NK-92 (cell line): ENCODE data around the gene AUH.
"Not testable (repeated sequence)": the region's sequence is repeated elsewhere in the genome, so short reads cannot be mapped to it uniquely, and the experiment has no call there.

Source experiments
- DNase-seq: peaks from one replicate; lab custom pipeline; 2025; ENCODE audit not compliant: unreplicated experiment; lab: John Stamatoyannopoulos, UW

Gene AUH

DNA sequence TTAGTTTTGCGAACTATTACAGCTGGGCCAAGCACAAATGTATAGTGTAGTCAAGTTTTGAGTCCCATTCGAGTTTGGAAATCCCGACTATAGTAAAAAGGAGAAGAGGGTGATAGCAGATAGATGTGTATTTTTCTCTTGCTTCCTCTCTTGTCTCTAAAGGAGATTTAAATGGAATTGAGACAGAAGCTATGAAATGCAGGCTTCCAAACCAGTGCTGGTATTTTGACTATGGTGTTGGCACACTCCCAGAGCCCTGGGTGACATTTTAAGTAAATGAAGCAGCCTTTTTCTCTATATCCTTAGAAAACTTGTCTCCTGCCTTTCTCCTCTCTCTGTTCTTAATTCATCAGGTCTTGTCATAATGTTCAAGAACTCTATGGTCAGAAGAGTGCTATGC, 17.7 kb upstream of the AUH start:
- no peak for DNase-seq

DNA sequence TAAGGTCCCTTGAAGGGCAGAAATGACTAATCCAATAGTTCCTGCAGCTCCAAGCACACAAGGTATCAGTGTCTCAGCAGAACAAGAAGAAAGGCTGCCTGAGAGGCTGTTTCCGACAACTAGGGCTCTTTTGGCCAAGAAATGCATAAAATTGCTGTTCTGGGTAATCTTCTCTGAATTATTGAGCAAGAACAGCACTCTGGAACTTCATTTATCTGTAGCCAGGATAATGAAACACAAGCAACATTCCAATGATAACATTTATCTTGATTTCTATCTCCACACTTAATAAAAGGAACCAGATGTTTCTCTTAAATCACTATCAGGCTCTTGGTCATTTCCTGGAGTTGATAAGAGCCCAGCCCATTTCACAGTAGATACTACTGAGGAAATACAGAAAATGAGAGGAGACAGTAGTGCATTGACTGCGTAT, 17.0 kb upstream of the AUH start:
- DNase-seq: no peak

DNA sequence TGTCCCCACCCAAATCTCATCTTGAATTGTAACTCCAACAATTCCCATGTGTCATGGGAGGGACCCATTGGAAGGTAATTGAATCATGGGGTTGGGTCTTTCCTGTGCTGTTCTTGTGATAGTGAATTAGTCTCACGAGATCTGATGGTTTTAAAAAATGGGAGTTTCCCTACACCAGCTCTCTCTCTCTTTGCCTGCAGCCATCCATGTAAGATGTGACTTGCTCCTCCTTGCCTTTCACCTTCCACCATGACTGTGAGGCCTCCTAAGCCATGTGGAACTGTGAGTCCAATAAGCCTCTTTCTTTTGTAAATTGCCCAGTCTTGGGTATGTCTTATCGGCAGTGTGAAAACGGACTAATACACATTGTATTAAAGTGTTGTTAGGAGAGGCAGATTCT, 16.3 kb upstream of the AUH start:
- not testable (repeated sequence) for DNase-seq

DNA sequence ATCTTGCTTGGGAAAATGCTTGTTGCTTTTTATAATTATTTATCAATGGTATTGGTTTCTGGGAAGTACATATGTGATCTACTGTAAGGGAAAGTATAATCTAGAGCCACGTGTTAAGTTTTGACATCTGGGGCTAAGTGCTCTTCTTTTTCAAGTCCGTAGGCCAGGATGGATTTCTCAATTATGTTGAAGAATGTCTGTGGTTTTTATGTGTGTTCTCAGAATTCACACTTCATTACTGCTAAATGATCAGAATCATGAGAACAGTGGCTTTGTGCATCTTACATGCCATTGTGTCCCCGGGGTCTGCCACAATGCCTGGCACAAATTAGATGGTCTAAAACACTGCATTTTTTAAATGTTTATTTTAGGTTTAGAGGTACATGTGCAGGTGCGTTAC, 14.5 kb upstream of the AUH start:
- DNase-seq: no peak

DNA sequence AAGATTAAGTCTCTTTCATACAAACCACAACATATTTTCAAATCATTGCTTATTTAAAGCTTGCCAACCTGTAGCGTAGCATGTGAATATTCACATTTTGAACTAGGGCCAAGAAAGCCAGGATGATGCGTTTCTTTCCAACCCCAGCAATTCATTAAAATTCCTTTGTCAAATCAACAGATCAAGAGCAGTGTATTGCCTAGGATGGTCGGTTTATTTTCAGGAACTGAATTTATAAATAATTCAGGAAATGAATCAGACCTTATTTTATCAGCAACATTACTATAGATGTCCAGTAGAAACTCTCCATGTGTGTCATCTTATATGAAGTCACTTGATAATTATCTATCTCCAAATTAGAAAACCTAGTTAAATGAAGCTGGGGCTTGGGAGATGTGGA, 13.2 kb upstream of the AUH start:
- DNase-seq: no peak

DNA sequence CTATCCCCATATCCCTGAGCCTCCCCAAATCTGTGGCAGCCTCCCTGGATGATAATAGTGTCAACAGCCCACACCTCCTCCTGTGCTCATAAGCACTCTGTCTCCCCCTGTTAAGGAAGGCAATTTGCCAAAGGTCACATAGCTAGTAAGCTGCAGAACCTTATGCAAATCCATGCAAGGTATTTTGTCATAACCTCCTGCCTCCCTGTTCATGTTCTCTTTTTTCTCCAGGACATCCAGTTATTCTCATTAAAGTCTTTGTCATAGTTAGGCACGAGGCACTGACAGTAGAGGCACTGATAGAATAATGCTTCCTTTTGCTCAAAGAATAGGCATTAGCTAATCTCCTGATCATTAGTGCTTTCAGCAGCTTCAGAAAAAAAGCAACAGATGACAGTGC, 10.2 kb upstream of the AUH start:
- DNase-seq: no peak

DNA sequence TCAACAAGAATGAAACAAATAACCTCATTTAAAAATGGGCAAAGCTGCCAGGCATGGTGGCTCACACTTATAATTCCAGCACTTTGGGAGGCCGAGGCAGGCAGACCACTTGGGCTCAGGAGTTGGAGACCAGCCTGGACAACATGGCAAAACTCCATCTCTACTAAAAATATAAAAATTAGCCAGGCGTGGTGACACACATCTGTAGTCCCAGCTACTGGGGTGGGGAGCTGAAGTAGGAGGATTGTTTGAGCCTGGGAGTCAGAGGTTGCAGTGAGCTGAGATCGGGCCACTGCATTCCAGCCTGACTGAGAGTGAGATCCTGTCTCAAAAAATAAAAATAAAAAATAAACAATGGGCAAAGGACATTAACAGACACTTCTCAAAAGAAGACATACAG, 8.3 kb upstream of the AUH start:
- not testable (repeated sequence) for DNase-seq

DNA sequence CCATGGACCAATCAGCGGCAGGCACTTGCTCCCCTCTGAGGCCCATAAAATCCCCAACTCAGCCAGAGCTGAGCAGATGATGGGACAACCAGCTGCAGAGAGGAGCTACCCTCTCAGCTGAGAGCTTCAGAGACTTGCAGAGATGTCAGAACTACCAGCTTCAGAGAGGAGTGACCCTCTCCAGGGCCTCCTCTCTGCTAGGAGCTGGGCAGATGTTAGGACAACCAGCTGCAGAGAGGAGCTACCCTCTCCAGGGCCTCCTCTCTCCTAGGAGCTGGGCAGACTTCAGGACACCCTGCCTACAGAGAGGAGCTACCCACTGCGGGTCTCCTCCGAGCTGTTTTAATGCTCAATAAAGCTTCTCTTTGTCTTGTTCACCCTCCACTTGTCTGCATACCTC, 3.0 kb upstream of the AUH start:
- no peak for DNase-seq

DNA sequence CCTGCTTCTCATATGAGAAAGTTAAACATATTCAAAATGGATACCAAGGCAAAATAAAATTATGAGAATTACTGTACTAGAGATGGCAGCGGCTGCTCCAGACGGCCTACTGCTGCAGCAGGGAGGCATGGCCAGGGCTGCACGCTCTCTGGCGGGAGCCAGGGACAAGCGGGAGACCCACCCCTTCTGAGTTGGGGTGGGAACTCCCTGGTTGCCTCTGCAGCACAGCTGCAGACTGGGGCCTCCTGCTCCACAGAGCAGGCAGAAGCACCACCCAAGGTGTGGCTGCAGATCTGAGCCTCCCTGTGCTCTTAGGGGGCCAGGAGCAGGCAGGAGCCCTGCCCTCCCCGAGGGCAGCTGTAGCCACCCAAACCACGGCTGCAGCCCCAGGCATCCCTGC, 2.3 kb upstream of the AUH start:
- DNase-seq: no peak

DNA sequence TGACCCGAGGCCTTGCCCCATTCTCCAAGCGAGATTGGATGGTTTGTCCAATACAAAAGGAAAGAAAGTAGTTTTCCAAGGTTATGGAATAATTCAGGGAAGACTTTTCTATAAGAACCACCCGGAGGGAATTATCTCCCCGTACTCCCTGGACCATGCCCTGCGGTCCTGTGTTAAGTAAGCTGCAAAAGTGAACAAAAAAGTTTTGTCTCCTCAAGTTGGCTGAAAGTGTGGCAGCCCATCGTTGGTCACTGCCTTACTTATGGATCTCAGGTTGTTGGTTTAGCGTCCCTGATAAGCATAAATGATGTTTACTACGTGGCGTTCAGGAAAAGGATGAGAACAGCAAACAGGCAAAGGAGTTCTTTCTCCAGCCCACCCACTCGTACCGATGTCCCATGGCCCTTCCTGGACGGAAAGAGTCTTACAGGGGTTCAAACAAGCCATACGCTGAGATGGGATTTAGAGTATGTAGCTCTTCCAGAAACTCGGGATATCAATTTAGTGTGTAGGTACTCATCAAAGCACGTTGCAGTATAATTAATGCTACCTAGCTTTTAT, 413 bp upstream of the AUH start:
- no peak for DNase-seq

DNA sequence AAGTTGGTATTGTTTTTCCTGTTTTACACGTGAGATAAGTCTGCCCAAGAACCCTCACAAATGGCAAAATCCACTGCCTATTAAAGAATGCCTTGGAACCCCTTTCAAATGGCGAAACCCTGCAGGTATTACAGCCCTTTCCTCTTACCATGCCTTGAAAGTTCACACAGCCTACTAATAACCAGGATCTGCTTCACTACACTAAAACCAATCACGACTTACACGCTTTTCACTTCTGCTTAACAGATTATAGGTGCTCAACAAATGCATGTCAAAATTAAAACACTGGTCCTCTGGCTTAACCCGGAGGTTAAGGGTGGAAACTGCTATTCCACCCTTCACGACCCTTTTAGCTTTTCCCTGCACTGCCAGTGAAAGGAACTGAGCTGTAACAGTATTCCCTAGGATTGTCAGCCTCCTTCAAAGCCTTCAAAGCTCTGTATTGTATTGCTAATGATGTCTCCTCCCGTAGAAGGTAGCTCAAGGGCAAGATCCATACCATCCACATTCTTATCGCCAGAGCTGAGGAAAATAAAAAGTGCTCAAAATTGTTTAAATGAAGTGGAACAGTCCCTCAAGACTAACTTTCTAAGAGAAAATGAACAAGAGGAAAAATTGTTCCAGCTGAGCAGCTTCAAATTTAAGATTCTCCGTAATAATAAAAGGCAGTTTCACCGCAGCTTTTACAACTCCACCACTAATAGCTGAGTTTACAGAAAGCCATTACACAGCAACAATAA, 997 bp downstream of the AUH start:
- DNase-seq: no peak

DNA sequence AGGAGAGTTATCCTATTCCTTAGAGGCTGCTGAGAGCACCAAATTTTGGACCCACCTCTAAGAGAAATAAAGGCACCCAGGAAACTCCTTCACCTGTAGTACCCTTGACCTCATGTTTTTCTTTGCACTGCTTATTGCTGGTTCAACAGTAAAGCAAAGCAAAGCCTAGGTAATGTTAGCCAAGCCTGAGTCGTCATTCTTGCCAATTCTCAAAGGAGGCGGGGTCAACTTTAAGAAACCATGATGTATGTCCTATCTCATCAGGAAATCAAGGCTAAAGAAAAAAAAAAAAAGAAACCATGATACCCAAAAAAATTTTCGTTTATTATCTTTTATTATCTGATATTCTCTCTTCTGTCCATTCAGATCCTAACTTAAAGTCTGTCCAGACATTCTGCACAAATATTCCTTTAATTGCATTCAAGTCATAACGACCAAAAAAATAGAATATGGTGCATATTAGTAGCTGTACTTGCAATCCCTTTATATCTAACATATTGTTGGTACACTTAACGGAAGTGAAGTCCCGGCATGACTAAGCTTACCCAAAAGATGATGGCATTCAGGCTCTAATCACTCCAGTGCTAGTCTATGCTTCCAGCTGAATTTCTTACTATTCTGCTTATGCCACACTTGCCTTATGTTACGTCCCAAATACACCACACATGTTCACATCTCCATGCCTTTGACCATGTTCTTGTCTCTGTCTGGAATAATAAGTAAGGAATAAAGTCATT, 1.8 kb downstream of the AUH start:
- no peak for DNase-seq

DNA sequence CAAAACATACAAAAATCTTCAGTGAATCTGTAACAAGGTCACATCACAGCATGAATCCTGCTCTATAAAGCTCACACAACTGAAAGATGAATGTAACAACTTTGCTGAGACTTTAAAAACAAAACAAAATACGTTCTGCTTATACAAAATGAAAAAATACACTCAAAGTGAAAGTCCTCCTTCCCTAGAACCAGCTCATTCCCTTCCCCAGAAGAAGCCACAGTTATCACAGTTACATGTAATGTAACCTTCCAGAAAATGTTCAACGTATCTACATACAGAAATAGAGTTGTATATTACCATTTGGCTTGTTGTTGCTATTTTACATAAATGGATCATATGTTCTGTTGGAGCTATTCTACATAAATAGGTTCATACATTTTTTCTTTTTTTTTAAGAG, 2.6 kb downstream of the AUH start:
- DNase-seq: no peak

DNA sequence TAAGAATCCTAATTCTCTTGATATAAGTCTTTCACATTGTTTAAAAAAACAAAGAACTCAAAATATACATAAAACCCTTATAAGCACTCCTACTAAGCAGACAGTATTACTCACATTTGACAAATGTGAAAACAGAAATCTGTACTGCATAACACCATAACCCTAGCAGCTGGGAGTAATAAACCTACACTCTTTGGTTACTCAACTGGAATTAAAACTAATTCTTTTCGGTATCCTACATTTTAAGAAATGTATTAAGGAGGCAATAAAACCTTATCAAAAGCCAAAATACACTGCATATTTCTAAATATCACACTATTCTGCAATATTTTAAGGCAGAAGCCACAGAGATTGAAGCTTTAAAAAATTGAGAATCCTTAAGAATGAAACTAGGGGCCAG, 6.8 kb downstream of the AUH start:
- no peak for DNase-seq

DNA sequence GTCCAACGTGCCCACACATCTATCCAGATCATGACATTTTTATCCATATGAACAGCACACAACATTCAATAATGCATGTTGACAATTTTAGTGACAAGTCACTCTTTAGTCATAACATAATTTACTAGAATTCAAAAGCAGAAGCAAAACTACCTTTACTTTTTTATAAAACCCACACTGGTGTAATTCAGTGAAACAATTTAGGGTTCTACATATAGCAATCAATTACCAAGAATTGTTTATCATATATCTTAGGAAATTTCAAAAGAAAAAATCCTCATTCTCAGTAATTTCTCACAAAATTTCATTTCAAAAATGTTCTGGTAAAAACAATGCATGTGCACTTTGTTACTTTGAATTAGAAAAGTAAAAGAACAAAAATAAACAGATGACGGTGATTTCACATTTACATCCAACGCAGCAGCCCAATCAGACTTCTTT, 12.6 kb downstream of the AUH start:
- DNase-seq: no peak

DNA sequence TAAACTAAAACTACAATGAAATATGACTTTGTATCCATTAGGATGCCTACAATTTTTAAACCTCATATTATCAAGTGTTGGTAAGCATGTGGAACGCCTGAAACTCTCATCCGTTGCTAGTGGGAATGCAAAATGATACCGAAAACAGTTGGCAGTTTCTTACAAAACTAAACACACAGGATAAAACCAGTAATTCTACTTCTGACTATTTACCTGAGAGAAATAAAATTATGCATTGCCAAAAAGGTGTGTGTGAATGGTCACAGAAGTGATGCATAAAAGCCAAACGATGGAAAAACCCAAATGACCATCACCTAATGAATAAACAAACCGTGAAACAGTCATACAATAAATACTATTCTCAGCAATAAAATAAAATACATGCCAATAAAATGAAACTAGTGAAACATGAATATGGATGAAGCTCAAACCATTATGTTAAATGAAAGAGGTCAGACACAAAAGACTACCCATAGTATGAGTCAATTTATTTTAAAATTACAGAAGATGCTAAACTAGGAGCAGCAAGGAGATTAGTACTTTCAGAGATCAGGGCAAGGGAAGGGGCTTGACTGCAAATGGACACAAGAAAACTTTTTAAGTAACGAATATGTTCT, 13.4 kb downstream of the AUH start:
- DNase-seq: no peak

DNA sequence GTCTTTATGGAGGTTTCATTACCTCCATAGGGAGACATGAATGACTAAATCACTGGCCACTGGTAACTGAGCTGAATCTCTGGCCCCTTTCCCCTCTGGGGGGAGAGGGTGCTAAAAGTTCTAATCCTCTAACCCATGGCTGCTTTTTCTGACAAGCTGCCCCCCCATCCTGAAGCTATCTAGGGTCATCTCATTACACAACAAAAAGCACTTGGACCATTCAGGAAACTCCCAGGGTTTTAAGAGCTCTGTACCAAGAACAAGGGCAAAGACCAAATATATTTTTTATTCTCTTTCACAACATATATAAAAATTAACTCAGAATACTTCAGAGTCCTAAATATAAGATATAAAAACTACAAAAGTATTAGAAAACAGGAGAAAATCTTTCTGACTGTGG, 14.3 kb downstream of the AUH start:
- no peak for DNase-seq

DNA sequence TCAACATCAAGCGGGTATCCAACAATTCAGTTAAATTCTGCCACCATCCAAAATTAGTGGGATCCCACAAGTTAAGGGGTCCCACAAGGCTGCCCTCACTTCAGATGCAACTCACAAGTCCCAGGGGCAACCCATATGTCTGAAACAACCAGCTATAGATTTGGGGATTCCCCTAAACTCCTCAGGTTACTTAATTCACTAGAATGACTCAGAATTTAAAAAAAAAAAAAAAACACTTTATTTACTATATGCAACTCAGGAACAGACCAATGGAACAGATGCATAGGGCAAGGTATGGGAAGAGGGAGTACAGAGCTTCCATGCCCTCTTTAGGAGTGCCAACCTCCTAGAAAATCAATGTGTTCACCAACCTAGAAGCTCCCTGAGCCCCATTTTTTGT, 15.1 kb downstream of the AUH start:
- no peak for DNase-seq

DNA sequence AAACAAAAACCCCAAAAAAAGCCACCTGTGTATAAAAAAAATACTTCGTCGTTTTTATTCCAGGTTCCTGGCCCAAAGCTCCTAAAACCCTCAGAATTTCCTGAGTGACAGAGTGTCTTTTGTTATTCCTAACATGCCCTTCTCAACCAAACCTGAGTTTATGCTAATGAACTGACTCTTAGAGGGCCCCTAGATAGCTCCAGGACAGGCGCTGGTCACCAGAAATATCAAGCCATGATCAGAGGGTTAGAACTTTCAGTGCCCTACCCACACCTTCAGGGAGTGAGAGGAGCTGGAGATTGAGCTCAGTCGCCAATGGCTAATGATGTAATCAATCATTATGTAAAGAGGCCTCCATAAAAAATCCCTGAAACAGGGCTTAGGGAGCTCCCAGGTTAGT, 15.7 kb downstream of the AUH start:
- DNase-seq: no peak

DNA sequence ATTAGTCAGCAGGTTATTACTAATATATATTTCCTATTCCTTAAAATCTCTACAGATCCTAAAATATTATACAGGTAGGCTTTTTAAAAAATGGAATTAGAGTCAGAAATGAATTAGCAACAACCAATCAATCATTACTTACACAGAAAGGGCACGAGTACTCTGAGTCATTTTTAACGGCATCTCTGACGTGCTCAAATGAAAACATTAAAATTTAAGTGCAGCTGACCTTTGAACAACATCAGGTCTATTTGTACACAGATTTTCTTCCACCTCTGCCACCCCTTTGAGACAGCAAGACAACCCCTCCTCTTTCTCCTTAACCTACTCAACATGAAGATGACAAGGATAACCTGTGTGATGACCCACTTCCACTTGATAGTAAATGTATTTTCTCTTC, 19.1 kb downstream of the AUH start:
- no peak for DNase-seq

DNA sequence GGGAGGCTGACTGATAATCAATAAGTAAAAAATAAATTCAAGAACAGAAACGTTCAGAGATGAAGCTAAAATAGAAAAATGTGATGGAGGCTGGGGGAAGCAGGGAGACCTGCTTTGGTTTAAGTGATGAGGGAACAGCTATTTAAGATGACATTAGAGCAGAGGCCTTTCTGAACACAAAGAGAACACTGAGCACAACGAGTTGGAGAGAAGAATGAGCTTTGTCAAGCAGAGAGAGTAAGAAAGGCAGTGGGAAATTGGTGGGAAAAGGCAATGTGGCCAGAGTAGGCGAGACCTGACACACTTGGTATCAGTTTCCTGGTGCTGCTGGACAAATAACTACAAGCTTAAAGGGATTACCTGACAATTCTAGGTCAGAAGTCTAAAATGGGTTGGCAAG, 20.0 kb downstream of the AUH start:
- no peak for DNase-seq

DNA sequence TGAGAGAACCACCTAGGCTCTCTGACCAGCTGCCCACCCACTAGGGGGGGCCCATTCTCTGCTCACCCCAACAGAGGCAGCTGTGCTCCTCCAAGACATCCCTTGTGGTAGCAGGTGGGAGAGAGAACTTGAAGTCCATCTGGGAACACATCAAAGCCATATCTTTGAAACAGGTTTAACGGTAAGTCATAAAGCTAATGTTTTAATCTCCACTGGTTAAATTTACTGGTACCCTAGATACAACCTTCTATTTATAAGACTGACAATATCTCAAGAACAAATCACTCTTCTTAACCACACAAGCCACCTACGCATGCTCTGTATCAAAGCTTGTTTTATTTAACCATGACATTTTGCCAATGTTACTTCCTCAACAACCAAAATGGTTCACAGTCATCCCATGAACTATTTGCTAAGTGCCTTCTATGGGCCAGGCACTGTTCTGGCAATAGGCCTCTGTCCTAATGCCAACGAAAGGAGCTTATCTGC, 20.4 kb downstream of the AUH start:
- DNase-seq: no peak
